GM23338 (cell line): ENCODE measurements around the gene ABCA1. TPM values are rescaled to one million over a fixed set of nuclear protein-coding genes. Genes with fewer than 3 reads are reported as not detected.

Source experiments
- ATAC-seq: fragments of 200-7000 bp; cut with Tn5 transposase; 3 replicates; pipeline ENCODE4 v1.9.1; 2020
- DNase-seq: peaks from one replicate; pipeline ENCODE4 v3.0.0-alpha.2; 2015; ENCODE audit warnings: low spot score
- H2AFZ ChIP-seq: fragments of 200-600 bp; sonication (generic); 2 replicates; pipeline ENCODE4 v1.8.0; 2016; ENCODE audit warnings: antibody characterized with exemption, mild to moderate bottlenecking, moderate library complexity
- H3F3A ChIP-seq: fragments of 200-600 bp; sonication (generic); replicated peaks from 2 replicates; pipeline ENCODE4 v1.8.0; 2017; ENCODE audit warnings: antibody characterized with exemption, mixed run types, low read depth
- H3K27ac ChIP-seq: fragments of 200-600 bp; sonication (generic); 2 replicates; pipeline ENCODE4 v1.6.1; 2016; ENCODE audit warnings: low read depth
- H3K27me3 ChIP-seq: fragments of 200-600 bp; sonication (generic); 2 replicates; pipeline ENCODE4 v1.8.0; 2016; ENCODE audit warnings: mild to moderate bottlenecking, mixed run types, moderate library complexity; ENCODE audit not compliant: insufficient read depth
- H3K36me3 ChIP-seq: fragments of 200-600 bp; sonication (generic); 2 replicates; pipeline ENCODE4 v1.8.0; 2016; ENCODE audit warnings: mild to moderate bottlenecking; ENCODE audit not compliant: insufficient read depth
- H3K4me1 ChIP-seq: fragments of 200-600 bp; sonication (generic); 2 replicates; pipeline ENCODE4 v1.8.0; 2016; ENCODE audit warnings: mild to moderate bottlenecking, moderate library complexity; ENCODE audit not compliant: insufficient read depth
- H3K4me2 ChIP-seq: fragments of 200-600 bp; sonication (generic); 2 replicates; pipeline ENCODE4 v1.7.1; 2017; ENCODE audit warnings: mixed run types
- H3K4me3 ChIP-seq: fragments of 200-600 bp; sonication (generic); 2 replicates; pipeline ENCODE4 v1.6.1; 2016; ENCODE audit warnings: mixed run types
- H3K79me2 ChIP-seq: fragments of 200-600 bp; sonication (generic); replicated peaks from 2 replicates; pipeline ENCODE4 v1.8.0; 2017; ENCODE audit warnings: mild to moderate bottlenecking; ENCODE audit not compliant: insufficient read depth
- H3K9me2 ChIP-seq: fragments of 200-600 bp; sonication (generic); 2 replicates; pipeline ENCODE4 v1.8.0; 2017; ENCODE audit not compliant: insufficient read depth
- H4K20me1 ChIP-seq: fragments of 200-600 bp; sonication (generic); replicated peaks from 2 replicates; pipeline ENCODE4 v1.8.0; 2017; ENCODE audit warnings: mild to moderate bottlenecking; ENCODE audit not compliant: insufficient read depth
- H3K27ac Mint-ChIP-seq: 2 replicates; pipeline ENCODE4 v1.8.0; 2020; ENCODE audit warnings: inconsistent platforms, mild to moderate bottlenecking, moderate library complexity, mixed read lengths
- H3K27me3 Mint-ChIP-seq: 3 replicates; pipeline ENCODE4 v1.8.0; 2022; ENCODE audit warnings: low read depth, mild to moderate bottlenecking, moderate library complexity, mixed read lengths, inconsistent platforms; ENCODE audit not compliant: insufficient read depth, poor library complexity
- H3K36me3 Mint-ChIP-seq: 3 replicates; pipeline ENCODE4 v1.8.0; 2021; ENCODE audit warnings: low read depth, mild to moderate bottlenecking, inconsistent platforms, moderate library complexity, mixed read lengths
- H3K4me1 Mint-ChIP-seq: 3 replicates; pipeline ENCODE4 v1.8.0; 2020; ENCODE audit warnings: mild to moderate bottlenecking, inconsistent platforms, mixed read lengths
- H3K4me3 Mint-ChIP-seq: 3 replicates; pipeline ENCODE4 v1.8.0; 2021; ENCODE audit warnings: moderate library complexity, mild to moderate bottlenecking, inconsistent platforms, mixed read lengths
- H3K9me3 Mint-ChIP-seq: 3 replicates; pipeline ENCODE4 v1.8.0; 2020; ENCODE audit warnings: moderate library complexity, mild to moderate bottlenecking, inconsistent platforms, mixed read lengths
- CREB1 ChIP-seq: fragments of 250-450 bp; sonication (Bioruptor Pico); IDR thresholded peaks from 2 replicates; pipeline ENCODE4 v1.5.0; 2020; ENCODE audit warnings: low read depth, mild to moderate bottlenecking, moderate library complexity
- ETS1 ChIP-seq: IDR thresholded peaks from 2 replicates; pipeline ENCODE4 v1.6.1; 2016; ENCODE audit warnings: antibody characterized with exemption
- EZH2 ChIP-seq: fragments of 200-600 bp; sonication (generic); IDR thresholded peaks from one replicate; pipeline ENCODE4 v1.8.0; 2017; ENCODE audit warnings: antibody characterized with exemption, mild to moderate bottlenecking, low read depth; ENCODE audit not compliant: unreplicated experiment
- EZH2phosphoT487 ChIP-seq: fragments of 200-600 bp; sonication (generic); IDR thresholded peaks from one replicate; pipeline ENCODE4 v1.8.1; 2018; ENCODE audit warnings: antibody characterized with exemption; ENCODE audit not compliant: unreplicated experiment
- JUNB ChIP-seq: IDR thresholded peaks from one replicate; pipeline ENCODE4 v1.6.1; 2016; ENCODE audit warnings: antibody characterized with exemption; ENCODE audit not compliant: unreplicated experiment
- NANOG ChIP-seq: IDR thresholded peaks from 2 replicates; pipeline ENCODE4 v1.6.1; 2016; ENCODE audit warnings: antibody characterized with exemption, borderline replicate concordance
- POLR2AphosphoS5 ChIP-seq: IDR thresholded peaks from 2 replicates; pipeline ENCODE4 v1.6.1; 2016; ENCODE audit warnings: antibody characterized with exemption, low read depth
- REST ChIP-seq: IDR thresholded peaks from one replicate; pipeline ENCODE4 v1.6.1; 2018; ENCODE audit warnings: antibody characterized with exemption; ENCODE audit not compliant: unreplicated experiment
- STAT1 ChIP-seq: IDR thresholded peaks from one replicate; pipeline ENCODE4 v1.6.1; 2016; ENCODE audit warnings: antibody characterized with exemption; ENCODE audit not compliant: unreplicated experiment
- ZNF114 ChIP-seq: fragments of 250-450 bp; sonication (Bioruptor Pico); IDR thresholded peaks from 2 replicates; pipeline ENCODE4 v1.5.0; 2020; ENCODE audit warnings: mild to moderate bottlenecking, moderate library complexity
- ZNF331 ChIP-seq: fragments of 250-450 bp; sonication (Bioruptor Pico); IDR thresholded peaks from 2 replicates; pipeline ENCODE4 v1.5.0; 2020; ENCODE audit warnings: low read depth, mild to moderate bottlenecking, moderate library complexity
- polyA plus RNA-seq: library from polyadenylated mRNA; unstranded; fragments of >200 nt; fragmentation: Nextera tagmentation; extraction: Ambion mirVana; gene quantifications from 2 replicates; pipeline ENCODE4 v1.2.1, GENCODE V29; 2016
- total RNA-seq: library from RNA; depleted of rRNA; stranded (reverse); fragments of >200 nt; shearing (Covaris generic); gene quantifications from 2 replicates; pipeline ENCODE4 v1.2.3, GENCODE V29; 2014
- TF ChIP-seq, protein P1 (sequence below): fragments of 250-450 bp; sonication (Bioruptor Pico); IDR thresholded peaks from 2 replicates; pipeline ENCODE4 v1.5.0; 2020; ENCODE audit warnings: mild to moderate bottlenecking, moderate library complexity
- TF ChIP-seq, protein P2 (sequence below), 2 experiments: fragments of 200-600 bp in 1 of 2; sonication (generic) in 1 of 2; conservative IDR thresholded peaks; 2 replicates each; pipeline versions ENCODE4 v1.5.1 to v1.6.1; 2016 to 2017; ENCODE audit warnings: antibody characterized with exemption in 2 of 2, low read depth in 2 of 2, mild to moderate bottlenecking in 2 of 2, moderate library complexity in 1 of 2

Gene ABCA1
- total and polyA plus RNA-seq, 2 experiments from 2014 or later, result 1.4 to 2.8 TPM

- H3K9me2 ChIP-seq, result no peaks in the 10 kb centered on the region
- no peak overlapping the region for H3K4me3 ChIP-seq
- H4K20me1 ChIP-seq, result no peaks in the 10 kb centered on the region
- H3K9me3 Mint-ChIP-seq, result no peaks in the 10 kb centered on the region
- no peaks in the 10 kb centered on the region for H3K36me3 ChIP-seq
- DNase-seq (peak; percentile 19), ATAC-seq (no peak)
- no peak overlapping the region for H3K4me2 ChIP-seq
- H3K27me3 Mint-ChIP-seq, result no peaks in the 10 kb centered on the region
- H3K4me1 Mint-ChIP-seq, result peaks cover 18% of the 10 kb centered on the region; the same call in 2 of the 3 replicates
- H3K79me2 ChIP-seq, result no peaks in the 10 kb centered on the region
- H3K27ac Mint-ChIP-seq, result no peak overlapping the region
- H3K36me3 Mint-ChIP-seq, result peaks cover 4% of the 10 kb centered on the region; the same call in 2 of the 3 replicates
- H3K27me3 ChIP-seq, result no peaks in the 10 kb centered on the region
- H3K4me3 Mint-ChIP-seq, result no peak overlapping the region
- TF ChIP-seq CREB1 (CRISPR knock-in tag), result no peak
- TF ChIP-seq, protein P1, sequence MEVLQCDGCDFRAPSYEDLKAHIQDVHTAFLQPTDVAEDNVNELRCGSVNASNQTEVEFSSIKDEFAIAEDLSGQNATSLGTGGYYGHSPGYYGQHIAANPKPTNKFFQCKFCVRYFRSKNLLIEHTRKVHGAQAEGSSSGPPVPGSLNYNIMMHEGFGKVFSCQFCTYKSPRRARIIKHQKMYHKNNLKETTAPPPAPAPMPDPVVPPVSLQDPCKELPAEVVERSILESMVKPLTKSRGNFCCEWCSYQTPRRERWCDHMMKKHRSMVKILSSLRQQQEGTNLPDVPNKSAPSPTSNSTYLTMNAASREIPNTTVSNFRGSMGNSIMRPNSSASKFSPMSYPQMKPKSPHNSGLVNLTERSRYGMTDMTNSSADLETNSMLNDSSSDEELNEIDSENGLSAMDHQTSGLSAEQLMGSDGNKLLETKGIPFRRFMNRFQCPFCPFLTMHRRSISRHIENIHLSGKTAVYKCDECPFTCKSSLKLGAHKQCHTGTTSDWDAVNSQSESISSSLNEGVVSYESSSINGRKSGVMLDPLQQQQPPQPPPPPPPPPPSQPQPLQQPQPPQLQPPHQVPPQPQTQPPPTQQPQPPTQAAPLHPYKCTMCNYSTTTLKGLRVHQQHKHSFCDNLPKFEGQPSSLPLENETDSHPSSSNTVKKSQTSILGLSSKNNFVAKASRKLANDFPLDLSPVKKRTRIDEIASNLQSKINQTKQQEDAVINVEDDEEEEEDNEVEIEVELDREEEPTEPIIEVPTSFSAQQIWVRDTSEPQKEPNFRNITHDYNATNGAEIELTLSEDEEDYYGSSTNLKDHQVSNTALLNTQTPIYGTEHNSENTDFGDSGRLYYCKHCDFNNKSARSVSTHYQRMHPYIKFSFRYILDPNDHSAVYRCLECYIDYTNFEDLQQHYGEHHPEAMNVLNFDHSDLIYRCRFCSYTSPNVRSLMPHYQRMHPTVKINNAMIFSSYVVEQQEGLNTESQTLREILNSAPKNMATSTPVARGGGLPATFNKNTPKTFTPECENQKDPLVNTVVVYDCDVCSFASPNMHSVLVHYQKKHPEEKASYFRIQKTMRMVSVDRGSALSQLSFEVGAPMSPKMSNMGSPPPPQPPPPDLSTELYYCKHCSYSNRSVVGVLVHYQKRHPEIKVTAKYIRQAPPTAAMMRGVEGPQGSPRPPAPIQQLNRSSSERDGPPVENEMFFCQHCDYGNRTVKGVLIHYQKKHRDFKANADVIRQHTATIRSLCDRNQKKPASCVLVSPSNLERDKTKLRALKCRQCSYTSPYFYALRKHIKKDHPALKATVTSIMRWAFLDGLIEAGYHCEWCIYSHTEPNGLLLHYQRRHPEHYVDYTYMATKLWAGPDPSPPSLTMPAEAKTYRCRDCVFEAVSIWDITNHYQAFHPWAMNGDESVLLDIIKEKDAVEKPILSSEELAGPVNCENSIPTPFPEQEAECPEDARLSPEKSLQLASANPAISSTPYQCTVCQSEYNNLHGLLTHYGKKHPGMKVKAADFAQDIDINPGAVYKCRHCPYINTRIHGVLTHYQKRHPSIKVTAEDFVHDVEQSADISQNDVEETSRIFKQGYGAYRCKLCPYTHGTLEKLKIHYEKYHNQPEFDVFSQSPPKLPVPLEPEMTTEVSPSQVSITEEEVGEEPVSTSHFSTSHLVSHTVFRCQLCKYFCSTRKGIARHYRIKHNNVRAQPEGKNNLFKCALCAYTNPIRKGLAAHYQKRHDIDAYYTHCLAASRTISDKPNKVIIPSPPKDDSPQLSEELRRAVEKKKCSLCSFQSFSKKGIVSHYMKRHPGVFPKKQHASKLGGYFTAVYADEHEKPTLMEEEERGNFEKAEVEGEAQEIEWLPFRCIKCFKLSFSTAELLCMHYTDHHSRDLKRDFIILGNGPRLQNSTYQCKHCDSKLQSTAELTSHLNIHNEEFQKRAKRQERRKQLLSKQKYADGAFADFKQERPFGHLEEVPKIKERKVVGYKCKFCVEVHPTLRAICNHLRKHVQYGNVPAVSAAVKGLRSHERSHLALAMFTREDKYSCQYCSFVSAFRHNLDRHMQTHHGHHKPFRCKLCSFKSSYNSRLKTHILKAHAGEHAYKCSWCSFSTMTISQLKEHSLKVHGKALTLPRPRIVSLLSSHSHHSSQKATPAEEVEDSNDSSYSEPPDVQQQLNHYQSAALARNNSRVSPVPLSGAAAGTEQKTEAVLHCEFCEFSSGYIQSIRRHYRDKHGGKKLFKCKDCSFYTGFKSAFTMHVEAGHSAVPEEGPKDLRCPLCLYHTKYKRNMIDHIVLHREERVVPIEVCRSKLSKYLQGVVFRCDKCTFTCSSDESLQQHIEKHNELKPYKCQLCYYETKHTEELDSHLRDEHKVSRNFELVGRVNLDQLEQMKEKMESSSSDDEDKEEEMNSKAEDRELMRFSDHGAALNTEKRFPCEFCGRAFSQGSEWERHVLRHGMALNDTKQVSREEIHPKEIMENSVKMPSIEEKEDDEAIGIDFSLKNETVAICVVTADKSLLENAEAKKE (CRISPR knock-in tag), result no peak
- no peak for TF ChIP-seq JUNB
- TF ChIP-seq NANOG, result no peak
- TF ChIP-seq POLR2AphosphoS5, result no peak
- TF ChIP-seq STAT1, result no peak
- TF ChIP-seq ZNF114, result no peak
- TF ChIP-seq ETS1, result no peak
- TF ChIP-seq EZH2, result no peak
- no peak for TF ChIP-seq ZNF331 (CRISPR knock-in tag)
- TF ChIP-seq, protein P2, sequence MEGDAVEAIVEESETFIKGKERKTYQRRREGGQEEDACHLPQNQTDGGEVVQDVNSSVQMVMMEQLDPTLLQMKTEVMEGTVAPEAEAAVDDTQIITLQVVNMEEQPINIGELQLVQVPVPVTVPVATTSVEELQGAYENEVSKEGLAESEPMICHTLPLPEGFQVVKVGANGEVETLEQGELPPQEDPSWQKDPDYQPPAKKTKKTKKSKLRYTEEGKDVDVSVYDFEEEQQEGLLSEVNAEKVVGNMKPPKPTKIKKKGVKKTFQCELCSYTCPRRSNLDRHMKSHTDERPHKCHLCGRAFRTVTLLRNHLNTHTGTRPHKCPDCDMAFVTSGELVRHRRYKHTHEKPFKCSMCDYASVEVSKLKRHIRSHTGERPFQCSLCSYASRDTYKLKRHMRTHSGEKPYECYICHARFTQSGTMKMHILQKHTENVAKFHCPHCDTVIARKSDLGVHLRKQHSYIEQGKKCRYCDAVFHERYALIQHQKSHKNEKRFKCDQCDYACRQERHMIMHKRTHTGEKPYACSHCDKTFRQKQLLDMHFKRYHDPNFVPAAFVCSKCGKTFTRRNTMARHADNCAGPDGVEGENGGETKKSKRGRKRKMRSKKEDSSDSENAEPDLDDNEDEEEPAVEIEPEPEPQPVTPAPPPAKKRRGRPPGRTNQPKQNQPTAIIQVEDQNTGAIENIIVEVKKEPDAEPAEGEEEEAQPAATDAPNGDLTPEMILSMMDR (conservative IDR thresholded peaks at IDR 0.05; ENCODE audit: low read depth in 2 of 2), result no peak
- TF ChIP-seq REST, result no peak
- no peak for TF ChIP-seq EZH2phosphoT487
- no peaks in the 10 kb centered on the region for H3F3A ChIP-seq
- H3K4me1 ChIP-seq, result no peaks in the 10 kb centered on the region
- H3K27ac ChIP-seq, result no peak overlapping the region
- no peak overlapping the region for H2AFZ ChIP-seq
Measured at GRCh38 chr9:104843644-104844240, 84.2 kb downstream of the ABCA1 start.
